C4-2B (cell line): Measurements from ENCODE around the gene CARMIL1.

ENCODE experiments used
- ZFX ChIP-seq: fragments of 450-650 bp; IDR thresholded peaks from 2 replicates; pipeline ENCODE4 v1.6.1; 2017
- TF ChIP-seq, protein P1 (sequence below): fragments of 450-650 bp; conservative IDR thresholded peaks from 2 replicates; pipeline ENCODE4 v1.5.1; 2017; ENCODE audit warnings: mild to moderate bottlenecking

DNA sequence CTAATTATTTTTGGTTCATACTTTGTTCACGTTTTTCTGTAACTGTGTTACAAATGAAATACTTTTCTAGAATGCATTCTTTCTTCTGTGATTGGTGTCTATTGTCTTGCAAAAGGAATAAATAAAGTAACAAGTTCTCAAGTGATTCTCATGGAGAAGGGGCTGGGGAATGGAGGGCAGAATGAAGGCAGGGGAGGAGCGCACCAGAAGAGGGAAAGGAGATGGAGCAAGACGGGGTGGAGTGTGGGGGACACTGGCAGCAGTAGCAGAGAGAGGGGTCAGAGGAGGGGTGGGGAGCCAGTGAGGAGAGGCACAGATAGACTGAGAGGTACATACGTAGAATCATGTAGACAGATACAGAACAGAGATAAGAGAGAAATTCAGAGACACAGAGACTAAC, 136.5 kb downstream of the CARMIL1 start:
- TF ChIP-seq, protein P1, sequence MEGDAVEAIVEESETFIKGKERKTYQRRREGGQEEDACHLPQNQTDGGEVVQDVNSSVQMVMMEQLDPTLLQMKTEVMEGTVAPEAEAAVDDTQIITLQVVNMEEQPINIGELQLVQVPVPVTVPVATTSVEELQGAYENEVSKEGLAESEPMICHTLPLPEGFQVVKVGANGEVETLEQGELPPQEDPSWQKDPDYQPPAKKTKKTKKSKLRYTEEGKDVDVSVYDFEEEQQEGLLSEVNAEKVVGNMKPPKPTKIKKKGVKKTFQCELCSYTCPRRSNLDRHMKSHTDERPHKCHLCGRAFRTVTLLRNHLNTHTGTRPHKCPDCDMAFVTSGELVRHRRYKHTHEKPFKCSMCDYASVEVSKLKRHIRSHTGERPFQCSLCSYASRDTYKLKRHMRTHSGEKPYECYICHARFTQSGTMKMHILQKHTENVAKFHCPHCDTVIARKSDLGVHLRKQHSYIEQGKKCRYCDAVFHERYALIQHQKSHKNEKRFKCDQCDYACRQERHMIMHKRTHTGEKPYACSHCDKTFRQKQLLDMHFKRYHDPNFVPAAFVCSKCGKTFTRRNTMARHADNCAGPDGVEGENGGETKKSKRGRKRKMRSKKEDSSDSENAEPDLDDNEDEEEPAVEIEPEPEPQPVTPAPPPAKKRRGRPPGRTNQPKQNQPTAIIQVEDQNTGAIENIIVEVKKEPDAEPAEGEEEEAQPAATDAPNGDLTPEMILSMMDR, result no peak
- no peak for TF ChIP-seq ZFX
